Measurements from ENCODE around the gene TMEM53.

- TF ChIP-seq, protein P1, sequence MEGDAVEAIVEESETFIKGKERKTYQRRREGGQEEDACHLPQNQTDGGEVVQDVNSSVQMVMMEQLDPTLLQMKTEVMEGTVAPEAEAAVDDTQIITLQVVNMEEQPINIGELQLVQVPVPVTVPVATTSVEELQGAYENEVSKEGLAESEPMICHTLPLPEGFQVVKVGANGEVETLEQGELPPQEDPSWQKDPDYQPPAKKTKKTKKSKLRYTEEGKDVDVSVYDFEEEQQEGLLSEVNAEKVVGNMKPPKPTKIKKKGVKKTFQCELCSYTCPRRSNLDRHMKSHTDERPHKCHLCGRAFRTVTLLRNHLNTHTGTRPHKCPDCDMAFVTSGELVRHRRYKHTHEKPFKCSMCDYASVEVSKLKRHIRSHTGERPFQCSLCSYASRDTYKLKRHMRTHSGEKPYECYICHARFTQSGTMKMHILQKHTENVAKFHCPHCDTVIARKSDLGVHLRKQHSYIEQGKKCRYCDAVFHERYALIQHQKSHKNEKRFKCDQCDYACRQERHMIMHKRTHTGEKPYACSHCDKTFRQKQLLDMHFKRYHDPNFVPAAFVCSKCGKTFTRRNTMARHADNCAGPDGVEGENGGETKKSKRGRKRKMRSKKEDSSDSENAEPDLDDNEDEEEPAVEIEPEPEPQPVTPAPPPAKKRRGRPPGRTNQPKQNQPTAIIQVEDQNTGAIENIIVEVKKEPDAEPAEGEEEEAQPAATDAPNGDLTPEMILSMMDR (tag by site-specific recombination; IDR thresholded peaks at IDR 0.05) = no peak
- TF ChIP-seq GLI2 (tag by site-specific recombination; IDR thresholded peaks at IDR 0.05; ENCODE audit: borderline replicate concordance, low read depth) (no peak), ZNF121 (tag by site-specific recombination; IDR thresholded peaks at IDR 0.05) (no peak), YY1 (tag by site-specific recombination; IDR thresholded peaks at IDR 0.05) (no peak), ZNF776 (tag by site-specific recombination; IDR thresholded peaks at IDR 0.05; ENCODE audit: borderline replicate concordance) (no peak), ZBTB21 (tag by site-specific recombination; IDR thresholded peaks at IDR 0.05) (no peak), ZNF660 (tag by site-specific recombination; IDR thresholded peaks at IDR 0.05) (no peak)
Observed at GRCh38 chr1:44611866-44612265, 62.4 kb downstream of the TMEM53 start.

Data from HEK293 (cell line).